GM19193 (cell line): ENCODE data around the gene MRPL14.

Experiments
- POLR2A ChIP-seq: IDR thresholded peaks from 4 replicates; pipeline ENCODE4 v1.6.1; 2011; ENCODE audit not compliant: insufficient read depth, insufficient read length; ENCODE audit errors: extremely low read depth

MRPL14 gene

DNA sequence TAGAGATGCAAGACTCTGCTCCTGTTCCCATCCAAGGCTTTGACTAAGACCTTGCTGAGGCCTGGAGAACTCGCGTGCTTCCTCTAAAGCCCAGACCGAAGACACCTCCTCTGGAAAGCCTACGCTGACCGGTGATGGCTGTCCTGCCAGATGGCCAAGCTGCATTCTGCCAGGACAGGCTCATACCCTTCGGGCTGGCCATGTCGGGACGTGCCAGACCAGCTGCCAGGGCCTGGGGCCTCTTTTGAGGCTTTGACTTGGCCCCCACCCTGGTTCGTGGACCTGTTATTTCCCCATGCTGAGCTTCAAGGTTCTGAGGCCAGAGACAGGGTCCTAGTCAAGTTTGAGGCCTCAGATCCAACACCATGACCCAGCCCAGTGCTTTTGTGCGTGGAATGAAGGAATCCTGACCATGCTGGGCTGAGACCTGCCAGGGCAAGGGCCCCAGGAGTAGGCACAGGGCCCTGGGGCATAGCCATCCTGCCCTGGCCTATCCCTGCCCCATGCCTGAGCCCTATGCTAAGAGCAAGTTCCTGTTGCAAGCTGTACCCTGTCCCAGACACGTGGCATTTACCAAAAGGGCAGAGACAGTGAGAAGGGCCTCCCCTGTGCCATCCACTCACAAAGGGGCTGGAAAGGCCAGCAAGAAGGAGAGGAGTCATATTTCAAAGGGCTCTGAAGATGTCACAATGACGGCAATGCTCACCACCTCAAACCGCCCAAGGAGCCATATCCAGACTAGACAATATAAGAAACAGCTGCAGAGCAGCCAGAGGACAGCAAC is 42.8 kb downstream of the MRPL14 start:
- TF ChIP-seq POLR2A = no peak

DNA sequence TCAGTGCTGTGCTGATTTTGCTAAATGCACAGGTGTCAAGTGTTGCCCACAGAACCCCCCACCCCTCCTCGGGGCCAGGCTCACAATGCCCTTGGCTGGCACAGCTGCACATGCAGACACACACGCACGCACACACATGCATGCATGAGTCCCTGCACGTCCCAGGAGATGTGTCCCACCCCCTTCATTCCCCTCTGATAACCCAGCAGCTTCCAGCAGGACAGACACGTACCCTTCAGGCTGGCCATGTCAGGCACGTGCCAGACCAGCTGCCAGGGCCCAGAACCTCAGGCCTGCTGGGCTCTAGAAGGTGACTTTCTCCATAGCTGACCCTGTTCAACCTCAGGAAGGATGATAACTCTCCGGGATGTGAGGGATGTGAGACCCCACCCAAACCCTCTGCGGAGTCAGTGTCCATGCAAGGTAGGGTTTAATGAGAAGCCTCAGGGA is 44.4 kb downstream of the MRPL14 start:
- no peak for TF ChIP-seq POLR2A

DNA sequence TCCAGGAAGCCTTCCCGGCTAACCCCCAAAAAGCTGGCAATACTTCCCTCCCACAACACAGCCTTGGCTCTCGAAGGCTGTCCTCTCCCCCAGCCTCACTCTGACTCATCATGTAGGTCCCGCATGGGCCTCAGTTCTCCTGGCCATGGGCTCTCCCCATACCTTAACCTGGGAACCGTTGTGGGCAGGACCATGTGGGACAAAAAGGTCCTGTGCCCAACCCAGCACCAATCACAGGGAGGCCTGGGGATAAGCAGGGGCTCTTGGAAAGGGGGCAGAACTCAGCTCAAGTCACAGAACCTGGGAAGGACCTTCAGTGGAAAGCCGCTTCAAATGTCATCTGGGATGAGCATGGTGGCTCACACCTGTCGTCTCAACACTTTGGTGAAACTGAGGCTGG is 45.5 kb downstream of the MRPL14 start:
- no peak for TF ChIP-seq POLR2A

DNA sequence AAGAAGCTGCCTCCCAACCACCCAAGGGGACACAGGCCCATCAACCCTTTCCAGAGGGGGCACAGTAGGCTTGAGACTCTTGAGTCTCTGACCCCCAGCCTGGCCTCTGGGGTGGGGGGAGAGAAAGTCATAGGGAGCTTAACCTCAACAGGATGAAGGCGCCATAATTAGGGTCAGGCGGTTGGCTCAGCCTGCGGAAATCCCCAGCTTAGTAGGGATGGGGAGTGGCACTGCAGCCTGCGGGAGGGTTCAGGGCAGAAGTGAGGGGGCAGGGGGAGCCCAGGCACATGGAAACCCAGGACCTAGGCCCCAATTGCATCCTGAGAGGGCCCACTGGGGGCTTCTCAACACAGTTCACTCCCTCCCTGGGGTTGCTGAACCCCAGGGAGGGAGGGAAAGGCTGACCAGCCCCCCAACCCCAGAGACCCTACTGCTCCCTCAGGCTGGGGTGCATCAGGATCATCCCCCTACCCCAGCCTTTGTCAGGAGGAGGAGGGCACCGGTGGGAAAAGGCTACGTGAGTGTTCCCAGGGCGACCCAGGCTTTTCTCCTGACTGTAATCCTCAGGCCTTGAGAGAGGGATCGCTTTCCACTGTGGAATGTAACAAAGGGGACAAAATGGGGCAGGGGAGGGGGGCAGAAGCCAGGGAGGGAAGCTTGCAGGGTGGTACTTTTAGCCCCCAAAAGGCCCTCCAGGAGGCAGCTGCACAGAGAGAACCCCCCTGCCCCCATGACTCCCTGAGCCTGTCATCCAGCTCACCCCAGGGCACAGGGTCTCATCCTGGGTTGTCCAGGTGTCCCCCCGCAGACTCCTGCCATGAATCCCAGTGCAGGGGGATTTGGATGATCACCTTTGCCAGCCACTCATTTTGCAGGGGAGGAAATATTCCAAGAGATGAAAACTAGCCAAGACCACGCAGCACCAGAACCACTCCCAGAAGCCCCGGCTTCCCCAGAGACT is 46.4 kb downstream of the MRPL14 start:
- no peak for TF ChIP-seq POLR2A

DNA sequence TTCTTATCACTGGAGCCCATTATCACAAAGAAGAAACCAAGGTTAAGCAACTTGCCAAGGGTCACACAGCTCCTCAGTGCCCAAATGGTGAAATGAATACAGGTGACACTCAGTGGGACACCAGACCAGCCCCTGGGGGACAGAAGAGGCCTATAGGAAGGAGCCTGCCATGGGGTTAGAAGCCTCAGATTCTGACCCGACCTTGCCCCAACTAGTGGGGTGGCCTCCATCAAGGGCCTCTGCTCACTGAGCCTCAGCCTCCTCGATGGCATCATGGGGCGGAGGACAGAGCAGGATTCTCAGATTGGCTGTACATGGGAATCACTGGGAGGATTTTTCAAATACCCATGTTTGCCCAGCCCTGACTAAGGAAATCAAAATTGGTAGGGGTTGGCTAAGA is 47.6 kb downstream of the MRPL14 start:
- TF ChIP-seq POLR2A = no peak

DNA sequence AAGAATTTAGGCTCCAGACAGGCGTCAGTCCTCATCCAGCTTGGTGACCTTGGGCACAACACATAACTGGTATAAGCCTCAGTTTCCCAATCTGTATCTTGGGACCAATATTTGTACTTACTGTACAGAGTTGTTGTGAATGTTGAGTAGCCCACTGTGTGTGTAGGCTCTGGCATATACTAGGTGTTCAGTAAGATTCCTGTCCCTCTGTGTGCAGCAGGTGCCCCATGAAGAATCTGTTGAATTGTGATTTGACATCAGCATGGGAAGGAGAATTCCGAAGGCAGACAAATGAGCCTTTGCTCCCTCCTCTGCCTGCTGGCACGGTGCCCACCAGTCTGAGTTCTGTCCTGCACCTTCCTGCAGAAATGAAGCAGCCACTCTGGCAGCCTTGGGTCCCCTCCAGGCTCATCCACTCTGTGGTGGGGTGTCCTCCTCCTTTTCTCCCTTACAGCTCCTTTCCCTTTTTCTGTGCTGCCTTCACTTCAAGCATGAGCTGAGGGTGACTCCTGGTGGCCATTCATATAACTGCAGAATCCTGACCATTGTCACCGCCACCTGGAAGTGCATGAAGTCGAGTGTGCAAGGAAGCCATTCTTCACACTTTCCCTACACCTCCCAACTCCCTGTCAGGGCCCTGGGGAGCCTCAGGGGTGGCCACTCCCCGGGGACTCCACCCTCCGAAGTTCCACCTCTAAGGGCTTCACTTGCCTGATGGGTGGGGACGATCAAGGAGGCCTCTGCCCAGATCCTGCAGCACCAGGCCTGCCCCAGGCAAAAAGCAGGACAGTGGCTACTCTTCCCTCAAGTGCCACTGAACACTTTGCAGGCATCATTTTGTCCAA is 48.2 kb downstream of the MRPL14 start:
- no peak for TF ChIP-seq POLR2A

DNA sequence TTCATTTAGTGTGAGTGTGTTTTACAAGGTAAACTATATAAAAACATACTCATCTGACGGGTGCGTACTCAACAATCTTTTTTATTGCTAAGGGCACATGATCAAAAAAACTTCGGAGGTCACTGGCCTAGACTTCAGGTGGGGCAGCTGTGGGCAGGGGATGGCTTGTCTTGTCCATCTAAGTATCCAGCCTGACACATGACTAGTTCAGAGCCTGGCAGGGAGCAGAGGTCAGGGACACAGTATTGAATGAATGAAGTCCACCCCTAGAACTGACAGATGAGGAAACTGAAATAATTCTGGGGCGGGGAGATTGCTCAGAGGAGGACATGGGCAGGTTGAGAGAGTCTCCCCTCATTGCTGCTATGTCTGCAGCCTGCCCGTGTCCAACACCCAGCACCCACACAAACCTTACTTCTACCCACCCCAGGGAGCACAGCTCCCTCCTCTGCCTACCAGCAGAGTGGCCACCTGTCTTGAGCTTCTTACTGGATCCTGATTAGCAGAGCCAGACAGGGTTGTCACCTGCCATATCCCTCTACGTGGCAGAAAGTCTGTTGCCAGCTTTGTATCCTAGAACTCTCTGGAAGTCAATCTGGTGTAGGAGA is 48.9 kb downstream of the MRPL14 start:
- TF ChIP-seq POLR2A = no peak

DNA sequence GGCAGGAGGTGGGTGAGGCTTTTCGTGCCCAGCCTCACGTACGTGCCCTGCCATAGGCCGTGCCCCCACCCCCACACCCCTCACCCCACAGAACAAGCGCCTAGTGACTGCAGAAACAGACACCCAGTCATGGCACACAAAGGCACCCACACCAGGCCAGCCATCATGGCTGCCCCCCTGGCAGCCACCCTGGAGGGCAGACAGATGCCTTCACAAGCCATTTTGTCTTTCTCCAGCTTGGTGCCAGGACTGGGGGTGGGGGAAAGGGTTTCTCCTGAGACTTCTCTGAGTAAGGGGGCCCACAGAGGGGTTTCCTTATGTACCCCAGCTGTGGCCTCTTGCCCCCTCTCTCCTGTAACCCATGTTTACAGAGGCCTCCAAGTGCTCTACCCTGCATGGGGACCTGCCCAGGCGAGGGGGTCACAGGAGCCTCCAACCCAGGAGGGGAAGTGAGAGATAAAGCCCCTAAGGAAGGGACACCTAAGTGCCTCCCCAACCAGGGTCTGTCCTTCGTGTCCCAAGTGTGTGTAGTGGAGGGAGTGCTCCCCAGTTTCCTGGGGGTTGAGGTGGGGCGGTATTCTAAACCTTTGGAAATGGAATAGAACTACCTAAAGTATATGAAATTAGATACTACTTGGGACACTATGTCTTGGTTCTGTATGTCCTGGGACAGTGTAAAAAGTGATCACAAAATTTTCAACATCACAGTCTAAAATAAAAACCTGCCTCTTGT is 49.9 kb downstream of the MRPL14 start:
- no peak for TF ChIP-seq POLR2A

DNA sequence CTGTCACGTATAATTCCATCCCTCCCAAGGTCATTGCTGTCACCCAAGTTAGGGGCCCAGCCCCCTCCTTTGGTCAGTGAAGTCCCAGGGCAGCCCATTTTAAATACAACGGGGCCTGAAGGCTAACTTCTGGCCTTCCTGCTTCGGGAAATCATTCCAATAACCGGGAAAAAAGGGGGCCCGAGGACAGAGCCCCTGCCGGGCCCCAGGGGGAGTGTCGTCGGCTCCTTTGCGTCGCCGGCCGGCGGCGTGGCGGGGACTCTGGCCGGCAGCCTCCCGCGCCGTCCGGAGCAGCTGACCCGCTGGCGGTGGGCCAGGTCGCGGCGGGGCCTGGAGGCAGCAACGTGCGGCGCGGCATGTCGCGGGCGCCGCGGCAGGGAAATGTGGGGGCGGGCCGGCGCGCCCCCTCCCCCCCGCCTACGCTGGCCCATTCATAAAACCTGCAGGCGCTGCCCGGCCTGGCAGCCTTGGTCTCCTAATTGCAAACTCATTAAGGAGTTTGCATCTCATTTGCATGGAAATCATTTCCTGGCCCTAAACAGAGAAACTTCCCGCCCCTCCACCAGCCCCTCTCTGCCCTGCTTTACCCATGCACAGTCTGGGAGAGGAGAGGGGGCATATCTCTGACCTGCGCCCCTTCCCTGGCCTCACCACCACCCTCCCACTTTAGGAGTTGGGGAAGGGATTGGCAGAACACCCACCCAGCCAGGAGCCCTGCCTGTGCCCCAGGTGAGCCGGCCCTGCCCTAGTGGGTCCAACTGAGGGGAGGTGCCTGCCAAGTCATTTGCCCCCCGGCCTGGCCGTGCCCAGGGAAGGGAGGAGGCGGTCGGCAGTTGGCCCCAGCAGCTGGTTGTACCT is 50.7 kb downstream of the MRPL14 start:
- TF ChIP-seq POLR2A = no peak

DNA sequence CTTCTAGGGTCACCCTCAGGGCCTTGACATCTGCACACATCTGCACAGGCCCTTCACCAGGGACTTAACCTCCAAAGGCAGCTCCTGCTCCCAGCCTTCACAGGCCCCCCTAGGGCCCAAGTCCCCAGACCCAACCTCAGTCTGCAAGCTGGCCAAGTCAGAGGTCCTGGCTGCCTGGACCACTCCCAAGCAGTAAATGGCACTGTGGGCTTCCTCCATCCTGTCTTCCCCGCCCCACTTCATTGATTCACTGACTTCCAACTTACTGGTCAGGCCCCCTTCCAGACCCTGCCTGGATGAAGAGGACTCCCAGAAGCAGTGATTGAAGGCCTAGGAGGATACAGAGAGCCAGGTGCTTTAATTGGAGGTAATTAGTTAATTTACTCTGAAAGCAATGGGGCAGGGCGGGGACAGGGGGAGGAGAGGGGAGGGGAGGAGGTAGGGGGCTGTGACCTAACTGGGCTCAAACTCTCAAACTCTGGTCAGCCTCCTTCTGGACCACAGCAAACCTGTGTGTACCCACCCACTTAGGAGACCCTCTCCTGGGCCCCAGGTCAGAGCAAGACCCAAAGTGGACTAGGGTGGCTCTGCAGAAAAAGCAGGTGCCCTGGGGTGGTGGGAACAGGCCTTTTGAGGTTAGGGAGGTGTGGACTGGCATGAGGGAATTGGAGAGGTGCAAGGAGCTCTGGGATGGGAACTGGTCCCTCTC is 51.5 kb downstream of the MRPL14 start:
- no peak for TF ChIP-seq POLR2A

DNA sequence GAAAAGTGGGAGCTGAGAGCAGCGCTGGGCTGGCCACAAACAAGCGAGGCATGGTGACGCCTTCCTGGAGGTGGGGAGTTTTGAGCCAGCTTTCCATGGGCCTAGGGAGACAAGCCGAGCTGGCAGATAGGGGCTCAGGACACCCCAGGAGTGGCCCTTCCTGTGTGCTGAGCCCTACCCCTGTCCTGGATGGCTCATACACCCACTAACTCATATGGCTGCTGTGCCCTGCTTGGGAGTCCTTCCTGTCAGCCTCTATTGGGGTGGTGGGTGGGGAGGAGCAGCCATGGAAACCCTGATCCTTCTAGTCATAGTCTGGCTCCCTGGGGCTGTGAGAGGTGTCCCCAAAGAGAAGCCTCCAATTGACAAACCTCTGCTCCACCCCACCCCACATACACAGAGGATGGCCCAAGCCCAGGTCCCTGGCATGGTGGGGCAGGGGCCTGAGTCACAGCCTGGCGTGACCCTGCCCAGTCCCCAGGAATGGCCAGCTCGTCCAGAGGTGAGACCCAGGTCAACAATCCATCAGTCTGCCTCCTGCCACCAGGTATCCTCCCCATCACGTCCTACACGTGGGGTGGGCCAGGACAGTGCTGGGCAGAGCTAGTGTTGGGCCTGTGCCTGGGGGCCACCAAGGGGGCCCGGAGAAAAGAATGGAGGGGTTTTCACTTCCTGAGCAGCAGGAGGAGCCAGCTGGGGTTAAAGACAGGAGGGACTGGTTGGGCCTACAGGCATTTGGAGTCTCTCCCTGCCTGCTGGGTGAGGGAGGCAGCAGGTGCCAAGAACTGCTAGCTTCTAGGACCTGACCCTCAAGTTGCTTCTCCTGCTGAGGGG is 52.2 kb downstream of the MRPL14 start:
- no peak for TF ChIP-seq POLR2A

DNA sequence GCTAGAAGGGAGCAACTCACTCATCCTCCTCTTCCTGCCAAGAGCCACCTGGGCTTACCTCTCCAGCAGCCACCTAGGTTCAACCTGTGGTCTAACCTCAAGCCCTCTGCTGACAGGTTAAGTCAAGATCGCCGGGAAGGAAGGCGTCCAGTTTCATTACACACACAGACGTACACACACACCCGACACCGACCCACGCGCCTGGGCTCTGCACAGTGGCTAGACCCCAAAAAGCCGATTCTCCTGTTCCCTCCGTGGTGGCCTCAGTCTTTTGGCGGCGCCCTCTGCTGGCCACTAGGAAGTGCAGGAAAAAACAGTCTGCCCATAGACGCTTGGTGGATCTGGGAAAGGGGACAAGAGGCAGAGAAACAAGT is 52.8 kb downstream of the MRPL14 start:
- TF ChIP-seq POLR2A = no peak
